Body of pancreas (tissue), 4 donors: ENCODE results near the gene CFAP77.

Experiments used
- CTCF ChIP-seq, 7 experiments: fragments of 450-650 bp in 4 of 7; fragments of 200-600 bp in 3 of 7; sonication (generic) in 3 of 7; IDR thresholded peaks; one replicate each; pipeline ENCODE4 v1.5.1; 2016 to 2019; ENCODE audit warnings: antibody characterized with exemption in 7 of 7
- POLR2A ChIP-seq, 3 donors: fragments of 450-650 bp; IDR thresholded peaks; one replicate each; pipeline ENCODE4 v1.6.1; 2016; ENCODE audit warnings: antibody characterized with exemption in 3 of 3, mild to moderate bottlenecking in 2 of 3

DNA sequence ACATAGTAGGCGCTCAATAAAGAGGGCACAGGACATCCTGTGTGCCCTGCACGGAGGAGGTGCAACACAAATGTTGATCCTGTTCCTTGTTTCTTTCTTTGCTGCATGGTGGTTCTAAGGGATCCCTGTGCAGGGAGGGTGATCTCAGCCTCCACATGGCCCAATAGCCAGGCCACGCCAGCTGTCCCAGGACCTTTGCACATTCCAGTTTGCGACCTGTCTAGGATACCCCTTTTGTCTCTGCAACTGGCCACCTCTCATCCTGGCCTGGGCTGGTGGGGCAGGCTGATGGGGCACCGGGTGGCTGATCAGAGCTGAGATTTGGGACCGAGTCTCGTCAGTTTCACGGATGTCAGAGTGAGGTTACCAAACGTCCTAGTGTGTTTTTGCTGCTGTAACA lies 79.5 kb downstream of the CFAP77 start:
- no peak for TF ChIP-seq POLR2A (IDR thresholded peaks at IDR 0.05)
- TF ChIP-seq CTCF (IDR thresholded peaks at IDR 0.05) = no peak
